ENCODE data around the gene HSPD1. TPM values are rescaled to one million over a fixed set of nuclear protein-coding genes. Genes with fewer than 3 reads are reported as not detected.

Gene HSPD1
- total RNA-seq, 2 donors from 2014 or later = 48.9 to 121 TPM

DNA sequence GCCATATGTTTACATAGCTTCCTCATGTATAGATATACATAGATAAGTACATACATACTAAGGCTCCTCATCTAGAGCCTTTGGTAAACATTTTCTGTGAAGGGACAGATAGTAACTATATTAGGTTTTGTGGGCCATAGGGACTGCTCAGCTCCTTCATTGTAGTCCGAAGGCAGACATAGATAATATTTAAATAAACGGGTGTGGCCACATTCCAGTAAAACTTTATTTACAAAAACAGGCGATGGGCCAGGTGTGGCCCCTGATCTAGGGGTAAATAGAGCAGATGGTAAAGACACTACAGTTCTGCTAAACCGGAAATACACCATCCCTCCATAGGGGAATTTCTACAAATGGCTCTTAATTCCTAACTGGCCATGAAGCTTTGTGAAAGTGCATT is 39.0 kb downstream of the HSPD1 start:
- H3K27me3 ChIP-seq (replicated peaks; ENCODE audit: insufficient read depth) = no peaks in the 10 kb centered on the region
- TF ChIP-seq, protein P1, sequence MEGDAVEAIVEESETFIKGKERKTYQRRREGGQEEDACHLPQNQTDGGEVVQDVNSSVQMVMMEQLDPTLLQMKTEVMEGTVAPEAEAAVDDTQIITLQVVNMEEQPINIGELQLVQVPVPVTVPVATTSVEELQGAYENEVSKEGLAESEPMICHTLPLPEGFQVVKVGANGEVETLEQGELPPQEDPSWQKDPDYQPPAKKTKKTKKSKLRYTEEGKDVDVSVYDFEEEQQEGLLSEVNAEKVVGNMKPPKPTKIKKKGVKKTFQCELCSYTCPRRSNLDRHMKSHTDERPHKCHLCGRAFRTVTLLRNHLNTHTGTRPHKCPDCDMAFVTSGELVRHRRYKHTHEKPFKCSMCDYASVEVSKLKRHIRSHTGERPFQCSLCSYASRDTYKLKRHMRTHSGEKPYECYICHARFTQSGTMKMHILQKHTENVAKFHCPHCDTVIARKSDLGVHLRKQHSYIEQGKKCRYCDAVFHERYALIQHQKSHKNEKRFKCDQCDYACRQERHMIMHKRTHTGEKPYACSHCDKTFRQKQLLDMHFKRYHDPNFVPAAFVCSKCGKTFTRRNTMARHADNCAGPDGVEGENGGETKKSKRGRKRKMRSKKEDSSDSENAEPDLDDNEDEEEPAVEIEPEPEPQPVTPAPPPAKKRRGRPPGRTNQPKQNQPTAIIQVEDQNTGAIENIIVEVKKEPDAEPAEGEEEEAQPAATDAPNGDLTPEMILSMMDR (IDR thresholded peaks at IDR 0.05) = no peak
- H3K4me1 ChIP-seq (ENCODE audit: control insufficient read depth in 1 of 2, low read depth in 2 of 2) = peaks cover 13 to 16% of the 10 kb centered on the region in 2 donors
- ATAC-seq (ENCODE audit: insufficient number of reproducible peaks, low FRiP score, low read depth) = no peak
- no peak overlapping the region for H3K27ac ChIP-seq
- peaks cover 25% of the 10 kb centered on the region for H3K36me3 ChIP-seq
- no peaks in the 10 kb centered on the region for H3K9me3 ChIP-seq
- no peak for DNase-seq (ENCODE audit: low spot score)
- H3K4me3 ChIP-seq = no peak overlapping the region

DNA sequence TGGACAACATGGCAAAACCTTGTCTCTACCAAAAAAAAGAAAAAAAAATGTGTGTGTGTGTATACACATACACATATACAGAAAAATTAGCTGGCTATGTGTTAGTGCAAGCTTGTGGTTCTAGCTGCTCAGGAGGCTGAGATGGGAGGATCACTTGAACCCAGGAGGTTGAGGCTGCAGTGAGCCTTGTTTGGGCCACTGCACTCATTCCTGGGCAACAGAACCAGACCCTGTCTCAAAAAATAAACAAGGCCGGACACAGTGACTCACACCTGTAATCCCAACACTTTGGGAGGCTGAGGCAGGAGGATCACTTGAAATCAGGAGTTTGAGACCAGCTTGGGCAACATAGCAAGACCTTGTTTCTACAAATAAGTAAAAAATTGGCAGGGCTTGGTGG is 44.2 kb downstream of the HSPD1 start:
- TF ChIP-seq, protein P1 (IDR thresholded peaks at IDR 0.05) = no peak
- H3K27ac ChIP-seq = no peak overlapping the region
- peak overlapping the region; percentile 83 for H3K4me3 ChIP-seq
- no peaks in the 10 kb centered on the region for H3K27me3 ChIP-seq (replicated peaks; ENCODE audit: insufficient read depth)
- ATAC-seq (ENCODE audit: insufficient number of reproducible peaks, low FRiP score, low read depth) (no peak), DNase-seq (ENCODE audit: low spot score) (no peak)
- H3K9me3 ChIP-seq = no peaks in the 10 kb centered on the region
- H3K4me1 ChIP-seq (ENCODE audit: control insufficient read depth in 1 of 2, low read depth in 2 of 2) = peaks cover 18 to 34% of the 10 kb centered on the region in 2 donors
- H3K36me3 ChIP-seq = peaks cover 6% of the 10 kb centered on the region

DNA sequence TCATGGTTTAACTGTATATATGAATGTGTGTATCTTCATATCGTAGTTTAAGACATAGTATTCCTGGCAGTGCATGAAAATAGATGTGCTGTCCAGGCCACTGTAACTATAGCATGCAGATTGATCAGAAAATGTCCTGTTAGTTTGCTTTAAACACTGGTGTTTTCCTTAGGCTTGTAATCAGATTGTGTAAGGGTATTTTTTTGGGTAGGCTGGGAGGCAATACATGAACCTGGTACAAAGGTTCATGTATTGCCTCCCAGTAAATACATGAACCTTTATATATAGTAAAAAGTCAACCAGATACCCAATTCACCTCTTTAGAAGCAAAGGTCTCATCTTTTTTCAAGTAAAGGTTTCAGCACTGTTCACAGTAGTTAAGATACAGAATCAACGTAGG is 44.7 kb downstream of the HSPD1 start:
- Histone ChIP-seq H3K27me3 (replicated peaks; ENCODE audit: insufficient read depth) (no peaks in the 10 kb centered on the region), H3K9me3 (no peaks in the 10 kb centered on the region), H3K4me3 (peak overlapping the region; percentile 83), H3K36me3 (peaks cover 2% of the 10 kb centered on the region), H3K27ac (peak overlapping the region in 1 of 2 donors; percentile 99), H3K4me1 (ENCODE audit: control insufficient read depth in 1 of 2, low read depth in 2 of 2) (peaks cover 18 to 32% of the 10 kb centered on the region in 2 donors)
- DNase-seq (ENCODE audit: low spot score) (no peak), ATAC-seq (ENCODE audit: insufficient number of reproducible peaks, low FRiP score, low read depth) (no peak)
- TF ChIP-seq, protein P1 (IDR thresholded peaks at IDR 0.05) = no peak

DNA sequence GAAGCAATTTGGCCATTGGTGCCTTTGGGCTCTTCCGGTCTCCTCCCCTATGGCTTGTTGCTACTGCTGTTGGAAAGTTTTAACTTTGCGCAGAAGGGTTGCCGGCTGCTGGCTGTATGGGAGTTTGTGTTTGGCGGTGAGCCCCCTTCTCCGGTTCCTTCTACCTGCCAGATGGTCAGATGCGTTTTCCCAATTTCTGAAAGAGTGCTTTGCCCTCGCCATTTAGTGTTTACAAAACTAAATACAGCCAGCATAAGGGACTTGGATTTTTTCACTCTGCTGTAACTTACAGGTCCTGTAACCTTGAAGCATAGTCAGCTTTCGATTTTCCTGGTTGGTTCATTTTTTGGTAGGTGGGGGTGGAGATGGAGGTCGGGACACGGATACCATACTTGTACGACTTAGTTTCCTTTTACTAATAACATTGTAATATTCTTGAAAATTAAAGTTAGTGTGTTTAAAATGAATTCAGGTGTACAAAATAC is 45.7 kb downstream of the HSPD1 start:
- Histone ChIP-seq H3K36me3 (no peaks in the 10 kb centered on the region), H3K27me3 (replicated peaks; ENCODE audit: insufficient read depth) (no peaks in the 10 kb centered on the region), H3K27ac (peak overlapping the region; percentile 99 to 100), H3K9me3 (no peaks in the 10 kb centered on the region), H3K4me3 (peak overlapping the region; percentile 83), H3K4me1 (ENCODE audit: control insufficient read depth in 1 of 2, low read depth in 2 of 2) (peaks cover 15 to 22% of the 10 kb centered on the region in 2 donors)
- no peak for ATAC-seq (ENCODE audit: insufficient number of reproducible peaks, low FRiP score, low read depth)
- TF ChIP-seq, protein P1 (IDR thresholded peaks at IDR 0.05) = no peak
- no peak for DNase-seq (ENCODE audit: low spot score)

DNA sequence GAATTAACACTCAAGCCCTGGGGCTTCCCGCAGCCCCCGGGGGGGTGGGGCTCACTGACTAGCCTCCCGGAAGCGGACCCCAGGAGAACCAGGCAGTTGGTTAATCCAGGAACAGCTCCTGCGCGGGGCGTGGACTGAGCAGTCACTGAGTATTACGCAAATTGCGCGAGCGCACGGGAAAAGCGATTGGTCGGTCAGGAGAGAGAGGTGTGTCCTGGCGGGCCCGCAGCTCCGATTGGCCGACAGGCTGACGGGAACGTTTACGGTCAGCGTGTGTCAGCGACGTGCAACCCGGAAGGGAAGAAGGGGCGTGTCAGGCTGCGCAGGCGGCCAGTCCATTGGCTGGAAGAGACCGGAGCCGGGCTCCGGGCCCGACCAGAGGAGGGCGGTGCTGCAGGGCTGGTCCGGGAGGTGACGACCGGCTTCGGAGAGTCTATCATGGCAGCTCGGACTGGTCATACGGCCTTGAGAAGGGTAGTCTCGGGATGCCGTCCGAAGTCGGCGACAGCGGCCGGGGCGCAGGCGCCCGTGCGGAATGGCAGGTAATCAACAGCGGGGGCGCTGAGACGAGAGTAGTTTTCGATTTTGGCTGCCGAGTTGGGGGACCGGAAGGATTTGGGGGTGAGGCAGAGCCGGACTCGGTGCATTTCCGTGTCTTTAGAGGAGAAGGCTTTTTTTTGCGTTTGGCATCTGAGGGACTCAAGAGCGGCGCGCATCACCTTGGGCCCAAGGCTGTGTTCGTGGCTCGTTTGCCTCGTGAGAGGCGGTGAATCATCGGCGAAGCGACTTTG is 46.3 kb downstream of the HSPD1 start, which contains the start of gene COQ10B:
COQ10B (plus strand) TSS at position 430 of the 791 bp plus-strand sequence; CDS start at position 439, 9 bp downstream.
- ATAC-seq (ENCODE audit: insufficient number of reproducible peaks, low FRiP score, low read depth) = peak; percentile 98
- H3K27ac ChIP-seq = peak within 1 kb of the TSS; percentile 99 to 100
- TF ChIP-seq, protein P1 (IDR thresholded peaks at IDR 0.05) = no peak

More for the DNA sequence above, 46.3 kb downstream of the HSPD1 start, which contains the start of gene COQ10B:
- H3K4me3 ChIP-seq = peak within 1 kb of the TSS; percentile 83
- peak; percentile 97 for DNase-seq (ENCODE audit: low spot score)
- H3K27me3 ChIP-seq (replicated peaks; ENCODE audit: insufficient read depth) = no peaks in the 10 kb centered on the region
- H3K4me1 ChIP-seq (ENCODE audit: control insufficient read depth in 1 of 2, low read depth in 2 of 2) = peaks cover 12 to 21% of the 10 kb centered on the region in 2 donors
- H3K9me3 ChIP-seq = no peaks in the 10 kb centered on the region
- H3K36me3 ChIP-seq = no peaks in the 10 kb centered on the region

All from thoracic aorta (tissue), 2 donors.